AG08395 (cell line): Measurements from ENCODE around the gene MMP19.
"Not testable (repeated sequence)": the region's sequence is repeated elsewhere in the genome, so short reads cannot be mapped to it uniquely, and the experiment has no call there.

Experiments
- DNase-seq: peaks from one replicate; pipeline ENCODE4 v3.0.0; 2012; ENCODE audit warnings: mixed read lengths, low spot score

The MMP19 gene, protein sequence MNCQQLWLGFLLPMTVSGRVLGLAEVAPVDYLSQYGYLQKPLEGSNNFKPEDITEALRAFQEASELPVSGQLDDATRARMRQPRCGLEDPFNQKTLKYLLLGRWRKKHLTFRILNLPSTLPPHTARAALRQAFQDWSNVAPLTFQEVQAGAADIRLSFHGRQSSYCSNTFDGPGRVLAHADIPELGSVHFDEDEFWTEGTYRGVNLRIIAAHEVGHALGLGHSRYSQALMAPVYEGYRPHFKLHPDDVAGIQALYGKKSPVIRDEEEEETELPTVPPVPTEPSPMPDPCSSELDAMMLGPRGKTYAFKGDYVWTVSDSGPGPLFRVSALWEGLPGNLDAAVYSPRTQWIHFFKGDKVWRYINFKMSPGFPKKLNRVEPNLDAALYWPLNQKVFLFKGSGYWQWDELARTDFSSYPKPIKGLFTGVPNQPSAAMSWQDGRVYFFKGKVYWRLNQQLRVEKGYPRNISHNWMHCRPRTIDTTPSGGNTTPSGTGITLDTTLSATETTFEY

DNA sequence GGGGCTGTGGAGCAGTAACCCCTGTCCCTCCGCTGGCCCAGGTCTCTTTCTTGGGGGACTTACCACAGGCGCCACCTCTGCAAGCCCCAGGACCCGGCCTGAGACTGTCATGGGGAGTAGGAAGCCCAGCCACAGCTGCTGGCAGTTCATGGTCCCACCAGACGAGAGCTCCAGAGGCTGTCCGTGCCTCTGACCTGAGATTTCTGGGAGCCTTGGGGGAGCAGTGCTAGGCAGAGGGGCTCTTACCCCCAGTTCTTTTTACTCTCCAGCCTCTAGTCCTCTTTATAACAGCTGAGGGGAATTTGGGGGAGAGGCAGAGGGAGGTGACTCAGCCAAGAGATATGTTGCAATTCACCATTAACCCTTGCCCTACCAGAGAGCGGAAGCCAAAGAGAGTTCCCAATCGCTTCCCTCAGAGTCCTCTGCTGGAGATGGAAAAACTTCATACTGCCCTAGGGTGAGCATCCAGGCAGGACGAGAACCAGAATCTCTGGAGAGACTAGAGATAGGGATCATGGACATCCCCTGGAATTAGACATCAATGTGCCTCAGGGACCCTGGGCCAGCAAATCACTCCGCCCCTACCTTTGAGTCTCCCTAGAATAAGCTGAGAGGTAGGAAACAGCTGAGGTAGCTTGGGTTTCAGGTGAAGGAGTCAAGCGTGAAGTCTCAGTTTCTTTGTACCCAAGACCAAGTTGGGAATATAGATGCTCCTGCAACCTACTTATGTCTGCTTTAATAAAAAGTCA is at the start of gene MMP19:
Gene MMP19 (minus strand): TSS at position 256 of the 749 bp plus-strand sequence. CDS start 106 bp downstream, at position 150.
- DNase-seq: peak; percentile 73

DNA sequence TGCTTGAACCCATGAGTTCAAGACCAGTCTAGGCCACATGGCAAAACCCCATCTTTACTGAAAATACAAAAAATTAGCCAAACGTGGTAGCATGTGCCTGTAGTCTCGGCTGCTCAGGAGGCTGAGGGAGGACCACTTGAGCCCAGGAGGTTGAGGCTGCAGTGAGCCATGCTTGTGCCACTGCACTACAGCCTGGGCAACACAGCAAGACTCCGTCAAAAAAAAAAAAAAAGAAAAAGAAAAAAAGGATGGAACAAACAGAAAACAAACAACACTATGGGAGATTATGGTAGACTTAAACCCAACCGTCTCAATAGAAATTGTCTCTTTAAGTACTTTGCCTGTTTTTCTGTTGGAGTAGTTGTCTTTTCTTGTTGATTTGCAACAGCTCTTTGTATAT is 48.6 kb upstream of the MMP19 start:
- no peak for DNase-seq

DNA sequence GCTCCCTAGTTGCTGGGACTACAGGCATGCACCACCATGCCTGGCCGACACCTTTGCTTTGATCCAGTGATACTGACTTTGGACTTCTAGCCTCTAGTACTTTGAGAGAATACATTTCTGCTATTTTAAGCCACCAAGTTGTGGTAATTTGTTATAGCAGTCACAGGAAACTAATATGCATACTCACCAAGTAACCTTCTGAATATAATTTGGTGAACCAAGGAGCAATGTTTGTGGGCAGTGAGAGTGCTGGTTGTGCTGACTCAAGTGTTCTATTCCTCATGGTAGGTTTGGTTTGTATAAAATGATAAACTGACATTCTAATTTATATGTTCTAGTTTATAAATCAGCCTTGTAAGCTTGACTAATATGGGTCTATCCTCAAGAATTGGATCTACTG is 42.4 kb upstream of the MMP19 start:
- no peak for DNase-seq

DNA sequence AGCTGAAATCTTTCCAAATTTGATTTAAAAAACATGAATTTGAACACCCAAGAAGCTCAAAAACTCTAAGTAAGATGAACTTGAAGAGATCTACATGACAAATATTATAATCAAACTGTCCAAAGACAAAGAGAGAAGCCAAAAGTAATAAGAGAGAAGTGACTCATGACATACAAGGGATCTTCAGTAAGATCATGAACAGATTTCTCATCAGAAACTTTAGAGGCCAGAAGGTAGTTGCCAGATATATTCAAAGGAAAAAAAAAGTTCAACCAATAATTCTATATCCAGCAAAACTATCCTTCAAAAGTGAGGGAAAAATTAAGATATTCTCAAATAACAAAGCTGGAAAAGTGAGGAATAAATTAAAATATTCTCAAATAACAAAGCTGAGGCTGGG is 35.1 kb upstream of the MMP19 start:
- DNase-seq: no peak

DNA sequence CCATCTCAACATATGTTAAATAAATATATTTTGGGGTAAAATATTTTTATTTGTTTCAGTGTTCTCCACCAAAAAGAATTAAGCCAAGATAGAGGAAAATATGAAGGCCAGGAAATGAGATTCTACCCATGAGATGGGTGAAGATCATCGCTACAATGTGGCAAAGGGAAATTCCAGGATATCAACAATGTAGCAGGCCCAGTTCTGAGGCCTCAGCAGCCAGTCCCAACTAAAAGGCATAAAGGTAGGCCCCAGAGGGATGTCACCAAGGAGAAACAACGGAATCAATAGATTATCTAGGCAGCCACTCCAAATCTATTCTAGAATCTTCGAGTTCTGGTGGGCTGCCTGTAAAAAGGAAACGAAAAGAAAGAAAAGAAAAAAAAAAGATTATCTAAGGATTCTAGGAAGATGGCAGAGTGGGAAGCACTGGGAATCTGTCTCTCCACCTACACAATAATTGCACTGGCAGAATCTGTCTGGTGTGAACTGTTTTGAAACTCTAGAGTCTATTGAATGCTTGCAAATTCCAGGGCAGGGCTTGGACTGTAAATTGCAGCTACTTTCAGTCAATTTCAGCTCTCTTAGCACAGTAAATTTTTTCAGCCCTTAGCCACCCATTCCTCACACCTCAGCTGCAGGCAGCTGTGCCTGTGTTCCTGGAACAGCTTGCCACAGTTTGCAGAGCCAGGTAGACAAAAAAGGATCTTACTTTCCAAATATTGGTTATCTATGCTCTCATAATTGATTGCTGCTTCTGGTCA is 33.1 kb upstream of the MMP19 start:
- DNase-seq: no peak

DNA sequence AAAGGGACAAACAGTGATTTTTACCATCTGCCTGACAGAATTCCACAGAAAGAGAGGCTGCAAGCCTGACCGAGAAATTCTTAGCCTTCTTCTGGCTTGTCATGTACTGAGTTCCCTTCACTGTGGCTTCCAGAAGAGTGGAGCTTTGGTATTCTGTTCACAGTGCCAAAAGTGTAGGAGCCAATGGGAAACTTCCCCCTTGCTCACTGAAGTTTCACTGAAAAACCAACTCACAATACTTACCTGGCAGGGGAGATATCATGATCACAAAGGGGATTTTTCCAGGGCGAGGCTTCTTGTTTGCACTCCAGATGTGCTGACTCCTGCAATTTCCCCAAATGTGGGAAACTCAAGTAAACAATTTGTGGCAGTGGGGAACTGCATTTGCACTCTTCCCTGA is 31.7 kb upstream of the MMP19 start:
- DNase-seq: no peak

DNA sequence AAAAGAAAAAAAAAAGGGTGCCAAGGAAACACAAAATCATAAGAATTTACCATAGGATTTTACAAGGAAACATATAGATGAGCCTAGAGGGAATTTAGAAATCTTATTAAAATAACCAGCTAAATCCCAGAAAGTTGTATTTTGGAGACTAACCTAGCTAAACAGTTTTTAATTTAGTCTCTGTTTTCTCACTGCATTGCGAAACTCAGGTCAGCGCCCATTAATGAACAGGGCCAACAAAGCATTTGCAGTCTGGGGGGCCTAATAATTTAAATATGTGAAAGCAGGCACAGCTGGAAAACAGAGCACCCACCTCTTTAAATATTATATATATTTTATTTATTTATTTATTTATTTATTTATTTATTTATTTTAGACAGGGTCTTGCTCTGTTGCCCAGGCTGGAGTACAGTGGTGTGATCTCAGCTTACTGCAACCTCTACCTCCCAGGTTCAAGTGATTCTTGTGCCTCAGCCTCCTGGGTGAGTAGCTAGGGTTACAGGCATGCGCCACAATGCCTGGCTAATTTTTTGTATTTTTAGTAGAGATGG is 23.8 kb upstream of the MMP19 start:
- DNase-seq: not testable (repeated sequence)

DNA sequence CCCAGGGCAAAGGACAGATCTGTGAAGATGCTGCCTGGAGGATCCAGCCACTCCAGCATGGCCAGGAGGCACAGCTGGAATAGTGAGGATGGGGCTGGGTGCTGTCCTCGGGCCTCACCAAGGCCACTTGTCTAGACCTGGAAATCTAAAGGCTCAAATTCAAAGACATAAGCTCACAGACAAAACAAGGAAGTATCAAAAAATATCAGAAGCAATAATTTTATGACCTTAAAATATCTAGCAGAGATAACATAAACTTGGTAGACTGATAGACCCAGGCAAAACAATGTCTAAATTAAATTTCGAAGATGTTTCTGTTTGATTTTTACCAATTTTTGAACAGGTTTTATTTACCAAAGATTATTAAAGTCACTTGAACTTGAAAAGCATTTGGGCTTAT is 22.6 kb upstream of the MMP19 start:
- no peak for DNase-seq

DNA sequence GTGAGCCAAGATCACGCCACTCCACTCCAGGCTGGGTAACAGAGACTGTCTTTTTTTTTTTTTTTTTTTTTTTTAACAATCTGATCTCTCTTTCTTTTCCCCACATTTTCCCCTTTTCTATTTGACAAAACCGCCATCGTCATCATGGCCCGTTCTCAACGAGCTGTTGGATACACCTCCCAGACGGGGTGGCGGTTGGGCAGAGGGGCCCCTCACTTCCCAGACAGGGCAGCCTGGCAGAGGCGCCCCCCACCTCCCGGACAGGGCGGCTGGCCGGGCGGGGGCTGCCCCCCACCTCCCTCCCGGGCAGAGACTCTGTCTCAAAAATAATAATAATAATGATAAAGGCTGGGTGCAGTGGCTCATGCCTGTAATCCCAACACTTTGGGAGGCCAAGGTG is 20.2 kb upstream of the MMP19 start:
- DNase-seq: not testable (repeated sequence)

DNA sequence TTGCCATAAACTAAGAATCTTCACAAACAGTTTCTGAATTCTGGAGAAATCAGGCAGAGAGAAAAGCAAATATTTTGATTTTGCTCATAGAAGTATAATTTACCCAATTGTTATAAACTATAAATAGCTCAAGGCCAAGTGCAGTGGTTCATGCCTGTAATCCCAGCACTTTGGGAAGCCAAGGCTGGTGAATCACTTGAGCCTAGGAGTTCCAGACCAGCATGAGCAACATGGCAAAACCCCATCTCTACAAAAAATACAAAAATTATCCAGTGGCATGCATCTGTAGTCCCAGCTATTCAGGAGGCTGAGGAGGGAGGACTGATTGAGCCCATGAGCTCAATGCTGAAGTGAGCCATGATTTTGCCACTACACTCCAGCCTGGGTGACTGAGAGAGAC is 19.6 kb upstream of the MMP19 start:
- DNase-seq: no peak

DNA sequence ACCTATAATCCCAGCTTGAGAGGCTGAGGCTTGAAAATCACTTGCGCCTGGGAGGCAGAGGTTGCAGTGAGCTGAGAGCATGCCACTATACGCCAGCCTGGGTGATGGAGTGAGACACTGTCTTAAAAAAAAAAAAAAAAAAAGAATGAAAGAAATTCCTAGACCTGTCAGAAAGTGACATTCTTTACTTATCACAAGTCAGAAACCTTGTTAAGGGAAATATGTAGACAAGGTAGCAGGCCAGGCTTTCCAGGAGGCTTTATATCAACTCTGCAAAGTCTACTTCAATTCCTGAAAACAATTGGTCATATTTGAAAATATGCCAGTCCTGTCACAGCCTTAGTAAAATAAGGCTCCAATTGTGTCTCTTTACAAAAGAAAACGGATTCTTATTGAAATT is 19.1 kb upstream of the MMP19 start:
- no peak for DNase-seq

DNA sequence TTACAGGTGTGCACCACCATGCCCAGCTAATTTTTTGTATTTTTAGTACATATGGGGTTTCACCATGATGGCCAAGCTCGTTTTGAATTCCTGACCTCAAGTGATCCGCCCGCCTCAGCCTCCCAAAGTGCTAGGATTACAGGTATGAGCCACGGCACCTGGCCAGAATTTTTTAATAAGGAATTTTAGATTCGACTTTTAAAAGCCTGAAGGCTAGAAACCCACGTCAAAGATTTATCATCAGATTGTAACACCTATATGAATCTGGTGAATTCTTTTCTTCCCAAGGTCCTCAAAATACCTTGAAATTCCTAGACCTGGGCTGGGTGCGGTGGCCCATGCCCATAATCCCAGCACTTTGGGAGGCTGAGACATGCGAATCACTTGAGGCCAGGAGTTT is 18.7 kb upstream of the MMP19 start:
- no peak for DNase-seq

DNA sequence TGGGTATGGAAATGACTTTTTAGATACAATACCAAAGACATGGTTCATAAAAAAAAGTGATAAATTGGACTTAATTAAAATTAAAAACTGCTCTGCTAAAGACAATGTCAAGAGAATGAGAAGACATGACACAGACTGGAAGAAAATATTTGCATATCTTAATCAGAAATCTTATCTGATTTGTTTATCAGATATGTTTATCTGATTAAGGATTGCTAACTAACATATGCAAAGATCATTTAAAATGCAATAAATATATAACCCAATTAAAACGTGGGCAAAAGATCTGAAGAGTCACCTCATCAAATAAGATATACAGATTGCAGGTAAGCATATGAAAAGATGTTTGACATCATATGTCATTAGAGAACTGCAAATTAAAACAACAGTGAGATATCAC is 10.0 kb upstream of the MMP19 start:
- DNase-seq: no peak

DNA sequence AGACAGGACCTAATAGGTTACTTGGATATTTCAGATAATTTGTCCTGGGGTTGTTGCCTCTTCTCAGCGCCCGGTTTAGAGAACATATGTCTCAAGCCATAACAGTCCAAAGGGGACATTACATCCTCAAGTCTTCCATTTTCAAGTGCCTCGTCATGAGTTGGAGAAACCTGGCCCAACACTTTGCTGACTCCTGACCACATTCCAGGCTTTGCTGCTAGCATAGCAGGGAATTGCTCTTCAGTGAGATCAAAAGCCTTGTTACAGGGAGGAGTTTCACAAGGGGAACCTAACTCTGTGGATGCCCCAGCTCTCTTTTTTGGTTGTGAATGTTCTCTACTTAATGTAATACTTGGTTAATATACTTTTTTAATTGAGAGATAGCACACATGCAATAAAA is 8.2 kb upstream of the MMP19 start:
- no peak for DNase-seq

DNA sequence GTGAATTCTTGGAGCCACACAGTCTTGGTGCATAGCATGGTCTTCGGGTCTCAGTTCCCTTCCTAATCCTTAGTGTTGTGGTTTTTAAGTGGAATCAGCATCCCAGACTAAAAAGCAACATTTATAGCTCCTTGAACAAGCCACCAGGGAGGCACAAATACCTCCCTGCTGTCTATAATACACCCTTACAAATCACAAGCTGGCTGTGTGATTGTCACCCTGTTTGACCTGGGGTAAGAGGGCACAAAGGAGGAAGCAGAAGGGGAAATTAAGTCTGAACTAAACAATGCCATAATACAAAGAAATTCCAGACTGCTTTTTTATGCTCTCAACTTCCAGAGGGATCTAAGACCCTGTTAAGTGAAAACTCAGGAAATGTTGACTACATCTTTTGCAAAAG is 7.7 kb upstream of the MMP19 start:
- DNase-seq: no peak

DNA sequence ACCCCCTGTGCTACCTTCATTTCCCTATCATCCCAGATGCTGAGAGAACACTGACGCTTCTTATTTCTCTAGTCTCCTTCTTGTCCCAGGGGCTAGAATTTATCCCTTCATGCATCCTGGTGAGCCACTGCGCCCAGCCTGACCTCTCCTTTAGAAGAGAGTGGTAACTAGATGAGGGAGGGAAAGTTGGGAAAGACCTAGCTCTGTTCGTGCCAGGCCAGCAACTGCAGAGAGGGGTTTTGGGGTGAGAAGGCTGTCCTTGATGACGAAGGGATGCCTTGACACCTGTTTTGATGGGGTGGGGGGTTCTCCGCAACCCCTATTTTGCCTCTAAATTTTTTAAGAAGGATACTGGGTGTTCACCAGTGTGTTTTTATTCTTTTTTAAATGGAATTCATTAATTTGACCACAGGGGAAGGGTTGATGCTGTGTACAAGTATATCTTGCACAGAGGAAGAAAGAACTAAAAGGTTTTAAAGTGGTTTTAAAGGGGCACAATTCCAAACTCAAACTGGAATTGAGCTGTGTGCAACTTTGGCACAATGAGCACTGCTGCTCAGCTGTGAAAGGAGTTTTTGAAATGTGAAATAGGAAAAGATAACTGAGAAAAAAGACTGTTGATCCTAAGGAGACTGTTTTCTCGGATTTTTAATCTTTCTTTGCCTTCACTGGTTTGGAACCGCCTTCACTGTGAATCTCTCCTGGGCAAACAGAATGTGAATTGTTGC is 7.0 kb upstream of the MMP19 start:
- DNase-seq: no peak

DNA sequence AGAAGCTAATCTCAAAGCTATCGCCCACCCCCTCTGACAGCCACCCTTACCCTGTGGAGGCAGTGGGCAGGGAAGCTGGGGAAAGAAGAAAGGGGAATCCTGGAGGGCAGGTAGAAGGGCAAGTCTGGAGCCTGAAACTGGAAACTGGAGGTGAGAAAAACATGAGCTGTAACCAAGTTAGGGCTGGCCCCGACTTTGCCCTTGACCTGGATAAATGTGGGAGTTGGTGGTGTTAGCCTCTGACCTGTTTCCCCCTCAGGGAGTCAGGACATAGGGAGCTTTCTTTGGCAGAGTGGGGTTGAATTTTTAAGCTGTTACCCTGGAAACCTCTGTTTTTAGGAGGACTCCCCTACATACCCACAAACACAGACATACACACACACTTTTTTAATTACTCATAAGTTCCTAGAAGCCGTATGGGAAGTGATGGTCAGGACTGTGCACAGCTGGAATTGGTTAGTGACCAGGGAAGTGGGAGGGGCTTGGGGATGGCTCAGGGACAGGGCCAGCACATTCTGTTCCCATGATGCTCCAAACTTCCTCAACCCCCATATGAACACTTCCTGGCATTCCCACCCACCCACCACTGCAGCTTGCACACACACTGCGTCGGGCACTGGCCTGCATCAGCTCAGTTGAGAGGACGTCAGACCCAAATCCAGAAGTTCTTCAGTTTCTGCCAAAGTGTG is 5.0 kb upstream of the MMP19 start:
- peak; percentile 94 for DNase-seq

DNA sequence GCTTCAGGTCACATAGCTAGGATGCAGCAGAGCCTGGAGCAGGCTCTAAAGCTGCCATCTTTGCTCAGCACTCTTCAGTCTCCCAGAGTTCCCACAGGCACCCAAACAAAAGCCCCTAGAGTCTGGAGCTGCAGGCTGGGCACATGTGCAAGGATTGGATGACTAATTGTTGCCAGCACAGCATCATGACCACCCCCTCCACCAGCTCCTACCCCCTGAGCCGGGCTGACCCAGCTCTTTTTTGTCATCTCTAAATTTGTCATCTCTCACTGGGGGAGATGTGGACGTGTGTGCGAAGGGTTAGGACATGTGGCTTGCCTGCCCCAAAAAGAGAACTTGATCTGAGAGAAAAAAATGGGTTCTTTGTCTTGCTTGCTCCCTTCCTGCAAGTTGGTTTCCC is 4.3 kb upstream of the MMP19 start:
- peak; percentile 67 for DNase-seq

DNA sequence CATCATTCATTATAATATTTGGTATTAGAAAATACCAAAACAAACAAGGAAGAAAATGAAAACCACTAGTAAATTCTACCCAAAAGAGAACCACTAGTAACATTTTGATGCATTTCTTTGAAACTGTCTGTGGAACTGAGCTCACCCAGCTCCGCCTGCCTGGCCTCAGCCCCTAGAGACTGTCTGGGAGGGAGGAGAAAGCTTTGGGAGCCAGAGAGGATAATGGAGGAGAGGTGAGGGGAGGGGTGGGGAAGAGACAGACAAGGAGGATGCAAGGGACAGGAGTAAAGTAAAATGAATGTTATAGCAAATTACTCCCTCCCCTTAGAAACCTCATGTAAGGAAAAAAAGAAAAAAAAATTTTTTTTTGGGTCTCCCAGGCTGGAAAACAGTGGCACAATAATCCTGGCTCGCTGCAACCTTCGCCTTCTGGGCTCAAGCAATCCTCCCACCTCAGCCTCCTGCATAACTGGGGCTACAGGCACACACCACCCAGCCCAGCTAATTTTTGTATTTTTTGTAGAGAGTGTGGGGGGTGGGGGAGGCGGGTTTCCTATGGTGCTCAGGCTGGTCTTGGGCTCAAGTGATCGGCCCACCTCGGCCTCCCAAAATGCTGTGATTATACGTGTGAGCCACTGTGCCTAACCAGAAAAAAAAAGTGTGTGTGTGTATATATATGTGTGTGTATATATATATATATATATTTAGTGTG is 3.2 kb upstream of the MMP19 start:
- no peak for DNase-seq

DNA sequence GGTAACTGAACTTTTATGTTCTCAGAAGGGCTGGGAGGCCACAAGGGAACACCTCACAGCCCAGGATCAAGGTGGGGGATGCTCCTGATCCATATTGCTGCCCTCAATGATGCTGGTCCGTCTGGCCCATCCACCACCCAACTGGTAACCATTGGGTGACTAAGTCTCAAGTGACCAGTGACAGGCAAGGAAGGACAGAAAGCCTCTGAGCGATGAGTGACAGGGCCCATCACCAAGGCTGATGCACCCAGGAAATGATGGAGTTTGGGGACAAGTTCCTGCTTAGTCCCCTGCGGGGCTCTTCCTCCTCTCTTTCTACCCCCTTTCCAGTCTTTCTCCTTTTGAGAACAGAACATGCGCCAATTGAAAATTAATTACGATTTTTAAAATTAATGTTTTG is 2.6 kb upstream of the MMP19 start:
- DNase-seq: no peak
